ENCODE measurements around the gene AGRN. TPM values are rescaled to one million over a fixed set of nuclear protein-coding genes. Genes with fewer than 3 reads are reported as not detected.
"Not testable (repeated sequence)": the region's sequence is repeated elsewhere in the genome, so short reads cannot be mapped to it uniquely, and the experiment has no call there.

The AGRN gene
- total RNA-seq, 1 donor from 2014 or later = 13.0 TPM

DNA sequence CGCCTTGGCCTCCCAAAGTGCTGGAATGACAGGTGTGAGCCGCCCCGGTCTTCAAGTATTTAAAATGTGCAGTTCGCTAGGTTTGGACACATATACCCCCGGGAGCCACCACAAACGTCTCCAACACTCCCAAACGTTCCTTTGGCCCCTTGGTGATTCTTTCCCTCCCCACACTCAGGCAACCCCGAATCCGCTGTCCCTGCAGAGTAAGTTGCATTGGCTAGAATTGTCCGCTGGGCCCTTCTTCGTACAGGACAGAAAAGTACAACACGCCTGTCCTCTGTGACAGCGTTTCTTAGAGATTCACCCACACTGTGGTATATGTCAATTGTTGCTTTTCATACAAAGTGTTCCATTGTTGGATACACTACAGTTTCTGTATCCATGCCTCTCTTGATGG lies 34.8 kb upstream of the AGRN start:
- Histone ChIP-seq H3K27ac (replicated peaks) (no peak overlapping the region), H3K27me3 (ENCODE audit: low read depth) (peaks cover 25% of the 10 kb centered on the region), H3K36me3 (no peaks in the 10 kb centered on the region), H3K4me3 (no peak overlapping the region), H3K4me1 (peaks cover 32% of the 10 kb centered on the region), H3K9me3 (replicated peaks) (no peaks in the 10 kb centered on the region)
- intact Hi-C loops (cut with micrococcal nuclease) = loop anchor here (10.0 kb wide), 1 partner anchor 80 kb away; no protein-coding TSS in a partner anchor
- no peak for DNase-seq
- TF ChIP-seq, protein P1, sequence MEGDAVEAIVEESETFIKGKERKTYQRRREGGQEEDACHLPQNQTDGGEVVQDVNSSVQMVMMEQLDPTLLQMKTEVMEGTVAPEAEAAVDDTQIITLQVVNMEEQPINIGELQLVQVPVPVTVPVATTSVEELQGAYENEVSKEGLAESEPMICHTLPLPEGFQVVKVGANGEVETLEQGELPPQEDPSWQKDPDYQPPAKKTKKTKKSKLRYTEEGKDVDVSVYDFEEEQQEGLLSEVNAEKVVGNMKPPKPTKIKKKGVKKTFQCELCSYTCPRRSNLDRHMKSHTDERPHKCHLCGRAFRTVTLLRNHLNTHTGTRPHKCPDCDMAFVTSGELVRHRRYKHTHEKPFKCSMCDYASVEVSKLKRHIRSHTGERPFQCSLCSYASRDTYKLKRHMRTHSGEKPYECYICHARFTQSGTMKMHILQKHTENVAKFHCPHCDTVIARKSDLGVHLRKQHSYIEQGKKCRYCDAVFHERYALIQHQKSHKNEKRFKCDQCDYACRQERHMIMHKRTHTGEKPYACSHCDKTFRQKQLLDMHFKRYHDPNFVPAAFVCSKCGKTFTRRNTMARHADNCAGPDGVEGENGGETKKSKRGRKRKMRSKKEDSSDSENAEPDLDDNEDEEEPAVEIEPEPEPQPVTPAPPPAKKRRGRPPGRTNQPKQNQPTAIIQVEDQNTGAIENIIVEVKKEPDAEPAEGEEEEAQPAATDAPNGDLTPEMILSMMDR (IDR thresholded peaks at IDR 0.05; ENCODE audit: borderline replicate concordance) = no peak

DNA sequence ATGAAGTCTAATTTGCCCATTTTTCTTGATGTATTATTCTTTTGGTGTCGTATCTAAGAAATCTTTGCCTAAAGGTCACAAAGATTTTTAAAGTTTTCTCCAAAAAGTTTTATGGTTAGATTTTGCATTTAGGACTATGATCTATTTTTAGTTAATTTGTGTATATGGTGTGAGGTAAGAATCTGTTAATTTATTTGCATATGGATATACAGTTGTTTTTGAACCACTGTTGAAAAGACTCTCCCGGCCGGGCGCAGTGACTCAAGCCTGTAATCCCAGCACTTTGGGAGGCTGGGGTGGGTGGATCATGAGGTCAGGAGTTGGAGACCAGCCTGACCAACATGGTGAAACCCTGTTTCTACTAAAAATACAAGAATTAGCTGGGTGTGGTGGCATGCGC lies 31.9 kb upstream of the AGRN start:
- H3K4me3 ChIP-seq; H3K27me3 ChIP-seq (ENCODE audit: low read depth); DNase-seq; H3K27ac ChIP-seq (replicated peaks); H3K36me3 ChIP-seq: not testable (repeated sequence)
- H3K4me1 ChIP-seq = peaks cover 15% of the 10 kb centered on the region
- H3K9me3 ChIP-seq (replicated peaks) = peaks cover 10% of the 10 kb centered on the region
- intact Hi-C loops (cut with micrococcal nuclease) = loop anchor here (10.0 kb wide), 1 partner anchor 77 kb away; no protein-coding TSS in a partner anchor

DNA sequence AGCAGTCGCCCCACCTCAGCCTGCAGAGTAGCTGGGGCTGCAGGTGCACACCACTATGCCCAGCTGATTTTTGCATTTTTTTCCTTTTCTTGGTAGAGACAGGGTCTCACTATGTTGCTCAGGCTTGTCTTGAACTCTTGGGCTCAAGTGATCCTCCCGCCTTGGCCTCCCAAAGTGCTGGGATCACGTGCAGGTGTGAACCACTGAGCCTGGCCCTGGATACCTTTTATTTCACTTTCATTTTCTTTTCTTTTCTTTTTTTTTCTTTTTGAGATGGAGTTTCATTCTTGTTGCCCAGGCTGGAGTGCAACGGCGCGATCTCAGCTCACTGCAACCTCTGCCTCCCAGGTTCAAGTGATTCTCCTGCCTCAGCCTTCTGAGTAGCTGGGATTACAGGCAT lies 28.6 kb upstream of the AGRN start:
- H3K27ac ChIP-seq (replicated peaks); intact Hi-C loops (cut with micrococcal nuclease); H3K4me3 ChIP-seq; H3K36me3 ChIP-seq; H3K27me3 ChIP-seq (ENCODE audit: low read depth); DNase-seq; H3K4me1 ChIP-seq: not testable (repeated sequence)
- peaks cover 10% of the 10 kb centered on the region for H3K9me3 ChIP-seq (replicated peaks)

DNA sequence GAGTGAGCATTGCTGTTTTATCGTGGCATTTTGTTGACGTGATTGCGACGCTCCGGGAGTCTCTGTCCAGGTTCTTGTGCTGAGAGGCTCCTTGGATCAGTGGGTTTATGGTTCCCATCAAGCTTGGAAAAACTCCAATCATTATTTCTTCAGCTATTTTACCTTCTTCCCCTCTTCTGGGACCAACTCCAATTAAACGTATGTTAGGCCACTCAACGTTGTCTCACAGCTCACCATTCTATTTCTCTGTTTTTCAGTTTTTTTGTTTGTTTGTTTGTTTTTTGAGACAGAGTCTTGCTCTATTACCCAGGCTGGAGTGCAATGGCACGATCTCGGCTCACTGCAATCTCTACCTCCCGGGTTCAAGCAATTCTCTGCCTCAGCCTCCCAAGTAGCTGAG lies 28.0 kb upstream of the AGRN start:
- no peaks in the 10 kb centered on the region for H3K36me3 ChIP-seq
- no peak overlapping the region for H3K4me3 ChIP-seq
- H3K9me3 ChIP-seq (replicated peaks) = peaks cover 10% of the 10 kb centered on the region
- TF ChIP-seq, protein P1 (IDR thresholded peaks at IDR 0.05; ENCODE audit: borderline replicate concordance) = no peak
- H3K27me3 ChIP-seq (ENCODE audit: low read depth) = no peaks in the 10 kb centered on the region
- no peaks in the 10 kb centered on the region for H3K4me1 ChIP-seq
- intact Hi-C loops (cut with micrococcal nuclease) = no loop called here
- H3K27ac ChIP-seq (replicated peaks) = no peak overlapping the region
- no peak for DNase-seq

DNA sequence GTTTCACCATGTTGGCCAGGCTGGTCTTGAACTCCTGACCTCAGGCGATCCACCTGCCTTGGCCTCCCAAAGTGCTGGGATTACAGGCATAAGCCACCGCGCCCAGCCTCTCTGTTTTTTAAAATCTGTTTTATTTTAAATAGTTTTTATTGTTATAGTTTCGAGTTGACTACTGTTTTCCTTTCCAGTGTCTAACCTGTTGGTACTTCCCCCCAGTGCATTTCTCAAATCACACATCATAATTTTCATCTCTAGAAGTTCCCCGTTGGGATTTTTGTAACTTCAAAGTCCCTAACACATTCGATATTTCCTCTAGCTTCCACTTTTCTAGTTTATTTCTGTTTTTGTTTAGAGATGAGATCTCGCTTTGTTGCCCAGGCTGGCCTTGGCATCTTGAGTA lies 27.6 kb upstream of the AGRN start:
- no peak overlapping the region for H3K4me3 ChIP-seq
- peaks cover 10% of the 10 kb centered on the region for H3K9me3 ChIP-seq (replicated peaks)
- H3K27me3 ChIP-seq (ENCODE audit: low read depth) = no peaks in the 10 kb centered on the region
- no peaks in the 10 kb centered on the region for H3K36me3 ChIP-seq
- DNase-seq = no peak
- H3K27ac ChIP-seq (replicated peaks) = no peak overlapping the region
- peaks cover 2% of the 10 kb centered on the region for H3K4me1 ChIP-seq
- TF ChIP-seq, protein P1 (IDR thresholded peaks at IDR 0.05; ENCODE audit: borderline replicate concordance) = no peak
- intact Hi-C loops (cut with micrococcal nuclease) = no loop called here

DNA sequence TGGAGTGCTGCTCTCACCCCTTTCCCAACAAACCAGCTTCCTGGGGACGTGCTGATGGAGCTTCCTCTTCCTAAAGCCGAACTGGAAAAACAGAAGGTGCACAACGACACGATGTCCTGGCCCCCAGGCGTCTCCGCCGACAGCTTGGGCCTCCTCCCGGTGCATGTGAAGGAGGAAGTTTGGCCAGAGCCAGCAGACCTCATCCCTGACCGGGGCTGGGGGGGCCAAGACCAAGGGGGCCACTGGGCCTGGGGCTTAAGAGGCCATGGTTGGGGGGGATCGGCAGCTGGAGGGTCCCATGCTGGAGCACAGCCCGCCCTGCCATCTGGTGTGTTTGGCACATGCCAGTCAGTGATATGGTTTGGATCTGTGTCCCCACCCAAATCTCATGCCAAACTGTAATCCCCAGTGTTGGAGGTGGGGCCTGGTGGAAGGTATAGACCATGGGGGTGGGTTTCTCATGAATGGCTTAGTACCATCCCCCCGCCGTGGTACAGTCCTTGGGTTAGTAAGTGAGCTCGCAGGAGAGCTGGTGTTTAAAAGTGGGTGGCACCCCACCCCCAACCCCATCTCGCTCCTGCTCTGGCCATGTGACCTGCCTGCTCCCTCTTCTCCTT lies 26.4 kb upstream of the AGRN start:
- Histone ChIP-seq H3K27me3 (ENCODE audit: low read depth) (no peaks in the 10 kb centered on the region), H3K36me3 (no peaks in the 10 kb centered on the region), H3K4me3 (no peak overlapping the region), H3K27ac (replicated peaks) (no peak overlapping the region), H3K4me1 (peaks cover 13% of the 10 kb centered on the region), H3K9me3 (replicated peaks) (peaks cover 10% of the 10 kb centered on the region)
- no peak for DNase-seq
- intact Hi-C loops (cut with micrococcal nuclease) = no loop called here
- TF ChIP-seq, protein P1 (IDR thresholded peaks at IDR 0.05; ENCODE audit: borderline replicate concordance) = no peak

DNA sequence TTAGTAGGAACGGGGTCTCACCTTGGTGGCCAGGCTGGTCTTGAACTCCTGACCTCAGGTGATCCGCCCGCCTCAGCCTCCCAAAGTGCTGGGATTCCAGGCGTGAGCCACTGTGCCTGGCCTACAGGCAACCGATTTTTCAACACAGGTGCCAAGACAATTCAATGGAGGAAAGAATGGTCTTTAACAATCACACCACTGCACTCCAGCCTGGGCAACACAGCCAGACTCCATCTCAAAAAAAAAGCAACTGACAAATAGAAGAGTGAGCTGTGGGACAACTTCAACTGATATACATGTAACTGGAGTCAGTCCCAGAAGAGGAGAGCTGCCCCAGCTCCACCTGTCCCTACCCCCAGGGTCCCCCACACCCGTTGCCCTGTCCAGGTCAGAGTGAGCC lies 25.4 kb upstream of the AGRN start:
- H3K36me3 ChIP-seq; H3K4me3 ChIP-seq; H3K27me3 ChIP-seq (ENCODE audit: low read depth); H3K27ac ChIP-seq (replicated peaks); DNase-seq; intact Hi-C loops (cut with micrococcal nuclease): not testable (repeated sequence)
- H3K4me1 ChIP-seq = peaks cover 23% of the 10 kb centered on the region
- peaks cover 10% of the 10 kb centered on the region for H3K9me3 ChIP-seq (replicated peaks)
